Measurements from ENCODE around the gene METTL18.

Gene METTL18

DNA sequence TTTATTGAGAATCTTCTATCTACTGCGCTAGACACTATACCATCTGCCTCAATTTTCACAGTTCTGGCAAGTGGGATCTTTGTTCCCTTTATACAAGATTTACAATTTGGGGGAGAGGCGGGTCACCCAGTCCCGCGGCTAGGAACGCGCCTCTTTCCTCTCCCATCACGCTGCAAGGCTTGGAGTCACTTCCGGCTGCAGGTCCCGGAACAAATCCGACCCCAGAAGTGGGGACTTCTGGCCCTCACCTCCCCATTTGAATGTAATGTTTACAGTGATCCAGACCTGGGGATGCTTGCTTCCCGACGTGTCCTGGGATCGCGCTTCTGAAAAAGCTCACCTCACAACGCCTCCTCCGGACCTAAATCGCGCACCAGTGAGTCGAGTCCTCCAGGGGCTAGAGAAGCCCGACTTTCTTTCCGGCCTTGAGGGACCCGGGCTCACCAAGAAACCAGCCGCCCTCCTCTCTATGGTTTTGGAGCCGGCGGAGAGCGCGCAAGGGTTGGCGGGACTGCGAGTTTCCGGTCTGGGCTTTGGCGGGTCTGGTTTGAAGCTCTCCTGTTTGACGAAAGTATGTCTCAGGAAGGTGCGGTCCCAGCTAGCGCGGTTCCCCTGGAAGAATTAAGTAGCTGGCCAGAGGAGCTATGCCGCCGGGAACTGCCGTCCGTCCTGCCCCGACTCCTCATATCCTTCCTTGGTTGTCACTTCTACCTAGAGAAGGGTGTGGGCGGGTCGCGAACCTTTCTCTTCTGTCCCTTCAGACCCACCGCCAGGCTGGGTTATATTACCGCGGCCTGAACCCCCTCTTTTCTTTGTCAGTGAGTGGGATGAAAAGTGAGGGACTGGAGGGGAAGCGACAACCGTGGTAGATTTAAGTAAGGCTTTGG lies at the start of gene METTL18:
Gene METTL18, minus strand, starts transcription at position 378 of the 887 bp plus-strand sequence. CDS start 1,212 bp downstream, outside the sequence.
- DNase-seq (ENCODE audit: low read depth) = peak; percentile 97
- H3K4me3 ChIP-seq (ENCODE audit: low read length) = peak within 1 kb of the TSS; percentile 97
- TF ChIP-seq, protein P1, sequence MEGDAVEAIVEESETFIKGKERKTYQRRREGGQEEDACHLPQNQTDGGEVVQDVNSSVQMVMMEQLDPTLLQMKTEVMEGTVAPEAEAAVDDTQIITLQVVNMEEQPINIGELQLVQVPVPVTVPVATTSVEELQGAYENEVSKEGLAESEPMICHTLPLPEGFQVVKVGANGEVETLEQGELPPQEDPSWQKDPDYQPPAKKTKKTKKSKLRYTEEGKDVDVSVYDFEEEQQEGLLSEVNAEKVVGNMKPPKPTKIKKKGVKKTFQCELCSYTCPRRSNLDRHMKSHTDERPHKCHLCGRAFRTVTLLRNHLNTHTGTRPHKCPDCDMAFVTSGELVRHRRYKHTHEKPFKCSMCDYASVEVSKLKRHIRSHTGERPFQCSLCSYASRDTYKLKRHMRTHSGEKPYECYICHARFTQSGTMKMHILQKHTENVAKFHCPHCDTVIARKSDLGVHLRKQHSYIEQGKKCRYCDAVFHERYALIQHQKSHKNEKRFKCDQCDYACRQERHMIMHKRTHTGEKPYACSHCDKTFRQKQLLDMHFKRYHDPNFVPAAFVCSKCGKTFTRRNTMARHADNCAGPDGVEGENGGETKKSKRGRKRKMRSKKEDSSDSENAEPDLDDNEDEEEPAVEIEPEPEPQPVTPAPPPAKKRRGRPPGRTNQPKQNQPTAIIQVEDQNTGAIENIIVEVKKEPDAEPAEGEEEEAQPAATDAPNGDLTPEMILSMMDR (conservative IDR thresholded peaks at IDR 0.05; ENCODE audit: low read length) = no peak

DNA sequence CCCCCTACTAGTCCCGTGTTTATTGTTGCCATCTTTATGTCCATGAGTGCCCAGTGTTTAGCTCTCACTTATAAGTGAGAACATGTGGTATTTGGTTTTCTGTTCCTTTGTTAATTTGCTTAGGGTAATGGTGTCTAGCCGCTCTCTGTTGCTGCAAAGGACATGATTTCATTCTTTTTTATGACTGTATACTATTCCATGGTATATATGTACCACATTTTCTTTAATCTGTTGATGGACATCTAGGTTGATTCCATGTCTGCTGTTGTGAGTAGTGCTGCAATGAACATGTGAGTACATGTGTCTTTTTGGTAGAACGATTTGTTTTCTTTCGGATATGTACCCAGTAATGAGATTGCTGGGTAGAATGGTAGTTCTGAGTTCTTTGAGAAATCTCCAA lies 44.2 kb upstream of the METTL18 start:
- no peak for DNase-seq (ENCODE audit: low read depth)
- no peak overlapping the region for H3K4me3 ChIP-seq (ENCODE audit: low read length)
- TF ChIP-seq, protein P1 (conservative IDR thresholded peaks at IDR 0.05; ENCODE audit: low read length) = no peak

DNA sequence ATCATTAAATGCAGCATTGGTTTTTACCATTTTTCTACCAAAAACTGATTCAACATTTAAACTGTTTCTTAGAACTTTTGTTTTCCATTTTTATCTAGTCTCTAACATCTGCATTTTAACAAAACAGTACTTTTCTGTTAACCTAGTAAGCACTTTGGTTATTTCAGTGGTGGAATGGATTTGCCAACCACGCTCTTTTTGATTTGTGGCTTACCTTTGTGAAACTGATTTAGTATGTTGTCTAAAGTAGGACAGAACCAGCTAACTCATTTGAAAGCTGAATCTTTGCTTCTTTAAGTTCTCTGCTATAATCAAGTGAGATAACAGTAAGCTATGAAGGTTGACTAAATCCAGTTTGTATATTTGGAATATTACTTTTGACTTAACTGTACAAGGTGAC lies 41.5 kb upstream of the METTL18 start:
- H3K4me3 ChIP-seq (ENCODE audit: low read length) = no peak overlapping the region
- DNase-seq (ENCODE audit: low read depth) = no peak
- TF ChIP-seq, protein P1 (conservative IDR thresholded peaks at IDR 0.05; ENCODE audit: low read length) = no peak

DNA sequence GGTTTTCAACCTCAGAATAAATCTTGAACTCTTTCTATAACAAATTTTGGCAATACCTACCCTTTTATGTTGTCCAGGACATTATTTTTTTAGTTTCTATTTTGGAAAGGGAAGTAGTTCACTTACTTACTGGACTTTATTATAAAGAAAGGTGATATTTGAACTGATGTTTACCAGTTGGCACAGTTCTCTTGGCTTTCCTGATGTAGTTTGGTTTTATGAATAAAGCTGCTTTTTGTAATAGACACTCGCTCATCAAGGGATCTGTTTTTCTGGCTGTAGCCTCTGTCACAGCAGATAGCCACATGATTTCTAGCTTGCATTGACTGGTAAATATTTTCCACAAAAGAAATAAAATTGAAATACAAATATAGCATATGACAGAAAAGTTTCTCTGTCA lies 40.9 kb upstream of the METTL18 start:
- no peak for DNase-seq (ENCODE audit: low read depth)
- TF ChIP-seq, protein P1 (conservative IDR thresholded peaks at IDR 0.05; ENCODE audit: low read length) = no peak
- H3K4me3 ChIP-seq (ENCODE audit: low read length) = no peak overlapping the region

DNA sequence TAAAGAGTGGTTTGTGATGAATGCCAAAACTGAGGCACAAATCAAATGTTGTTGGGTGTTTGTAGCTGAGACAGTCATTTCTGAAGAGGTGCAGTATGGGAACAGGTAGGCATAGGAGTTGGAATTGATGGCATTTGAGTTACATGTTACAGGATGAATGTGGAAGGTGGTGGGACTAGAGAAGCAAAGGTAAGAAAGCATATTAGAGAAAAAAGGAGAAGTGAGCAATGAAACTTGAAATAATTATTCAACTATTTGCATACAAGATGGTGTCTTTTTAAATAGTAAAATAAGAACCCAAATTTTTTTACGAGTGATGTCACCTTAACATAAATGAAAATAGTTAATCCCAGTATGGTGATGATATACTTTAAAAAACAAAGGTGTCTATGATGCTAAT lies 40.2 kb upstream of the METTL18 start:
- no peak for DNase-seq (ENCODE audit: low read depth)
- no peak overlapping the region for H3K4me3 ChIP-seq (ENCODE audit: low read length)
- TF ChIP-seq, protein P1 (conservative IDR thresholded peaks at IDR 0.05; ENCODE audit: low read length) = no peak

DNA sequence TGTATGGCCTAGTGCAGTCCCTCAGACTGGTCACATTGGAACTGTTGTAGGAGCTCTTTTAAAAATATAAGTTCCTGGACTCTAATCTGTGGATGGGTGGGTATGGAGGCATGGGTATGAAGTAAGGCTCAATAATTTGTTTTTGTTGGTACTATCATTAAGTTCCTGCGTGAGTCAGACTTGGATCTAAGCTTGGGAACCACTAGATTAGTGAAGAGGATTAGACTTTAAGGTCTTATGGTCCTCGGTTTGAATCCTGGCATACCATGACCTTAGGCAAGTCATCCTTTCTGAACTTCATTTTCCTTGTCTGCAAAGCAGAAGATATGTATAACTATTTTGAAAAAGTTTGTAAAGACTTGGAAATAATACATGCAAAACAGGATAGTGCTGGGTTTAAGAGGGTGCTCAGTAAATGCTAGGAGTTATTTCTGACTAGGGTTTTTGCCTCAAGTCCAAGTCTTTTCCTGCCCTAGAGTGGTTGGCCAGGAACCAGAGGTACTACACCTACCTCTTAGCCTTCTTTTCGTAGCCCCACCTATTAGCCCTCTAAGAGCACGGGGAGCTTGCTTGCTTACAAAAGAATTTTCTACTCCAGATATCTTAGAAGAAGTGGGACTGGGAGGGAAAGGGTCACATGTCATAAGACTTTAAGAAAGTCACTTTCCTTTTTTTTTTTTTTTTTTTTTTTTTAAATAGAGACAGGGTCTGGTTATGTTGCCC lies 38.6 kb upstream of the METTL18 start:
- TF ChIP-seq, protein P1 (conservative IDR thresholded peaks at IDR 0.05; ENCODE audit: low read length) = no peak
- H3K4me3 ChIP-seq (ENCODE audit: low read length) = no peak overlapping the region
- DNase-seq (ENCODE audit: low read depth) = no peak
